HG03066 (cell line): ENCODE data around the gene COX5A.
A peak's percentile ranks its signal among the peaks of the same experiment; 100 is the strongest.

Experiments
- ATAC-seq: cut with Tn5 transposase; IDR thresholded peaks from one replicate; pipeline ENCODE4 v1.9.1; 2021; ENCODE audit warnings: low read depth; ENCODE audit not compliant: unreplicated experiment

COX5A gene

GRCh38 chr15:74937590-74938371 is at the start of gene COX5A:
Gene COX5A, minus strand, starts transcription at chr15:74938073. Its CDS starts 59 bp downstream, at chr15:74938014.
- peak; percentile 84 for ATAC-seq

- no peak for ATAC-seq
Measured at GRCh38 chr15:74983725-74984231, 45.9 kb upstream of the COX5A start.

- no peak for ATAC-seq
Measured at GRCh38 chr15:74982183-74982582, 44.3 kb upstream of the COX5A start.

GRCh38 chr15:74978503-74978902 is 40.6 kb upstream of the COX5A start:
- ATAC-seq: no peak

- no peak for ATAC-seq
Measured at GRCh38 chr15:74978077-74978476, 40.2 kb upstream of the COX5A start.

GRCh38 chr15:74977599-74977998 is 39.7 kb upstream of the COX5A start:
- no peak for ATAC-seq

- no peak for ATAC-seq
Measured at GRCh38 chr15:74976159-74976558, 38.3 kb upstream of the COX5A start.

GRCh38 chr15:74967670-74968069 is 29.8 kb upstream of the COX5A start:
- no peak for ATAC-seq

GRCh38 chr15:74964794-74965193 is 26.9 kb upstream of the COX5A start:
- no peak for ATAC-seq

- ATAC-seq: no peak
Measured at GRCh38 chr15:74963213-74963612, 25.3 kb upstream of the COX5A start.

GRCh38 chr15:74962671-74963070 is 24.8 kb upstream of the COX5A start:
- no peak for ATAC-seq

- ATAC-seq: no peak
Measured at GRCh38 chr15:74962219-74962618, 24.3 kb upstream of the COX5A start.

- ATAC-seq: no peak
Measured at GRCh38 chr15:74961616-74962015, 23.7 kb upstream of the COX5A start.

- no peak for ATAC-seq
Measured at GRCh38 chr15:74960995-74961588, 23.2 kb upstream of the COX5A start.

GRCh38 chr15:74960286-74960685 is 22.4 kb upstream of the COX5A start:
- no peak for ATAC-seq

- ATAC-seq: no peak
Measured at GRCh38 chr15:74959586-74959939, 21.7 kb upstream of the COX5A start.

- ATAC-seq: no peak
Measured at GRCh38 chr15:74958908-74959585, 21.2 kb upstream of the COX5A start.

GRCh38 chr15:74958320-74958907 is 20.5 kb upstream of the COX5A start:
- ATAC-seq: no peak

- no peak for ATAC-seq
Measured at GRCh38 chr15:74957476-74958035, 19.7 kb upstream of the COX5A start.

GRCh38 chr15:74956648-74957475 is 19.0 kb upstream of the COX5A start, which contains the start of gene RPP25:
Gene RPP25, minus strand, starts transcription at chr15:74956772. Its CDS starts 189 bp downstream, at chr15:74956583.
- peak; percentile 67 for ATAC-seq
